ENCODE results near the gene SLC30A2.

- TF ChIP-seq CTCF (optimal IDR thresholded peaks at IDR 0.05 in 1 of 3, IDR thresholded peaks at IDR 0.05 in 1 of 3, conservative IDR thresholded peaks at IDR 0.05 in 1 of 3; ENCODE audit: extremely low read depth in 1 of 3, insufficient read depth in 2 of 3, low read length in 3 of 3) (no peak), EZH2 (IDR thresholded peaks at IDR 0.05; ENCODE audit: low read length) (no peak)
Observed at GRCh38 chr1:26021647-26022403, 24.1 kb downstream of the SLC30A2 start, which contains the start of gene EXTL1.

Data from keratinocyte (primary cell).